K562 (cell line): ENCODE results near the gene ZDHHC18. TPM values are rescaled to one million over a fixed set of nuclear protein-coding genes. Genes with fewer than 3 reads are reported as not detected.

ENCODE experiments used
- CREB1 ChIP-seq, 2 experiments: sonication (generic) in 1 of 2; formaldehyde crosslinking in 1 of 2; IDR thresholded peaks; 2 replicates each; pipeline versions ENCODE4 v1.6.1 to v1.8.0; 2012 to 2022; ENCODE audit warnings: inconsistent platforms in 1 of 2, mild to moderate bottlenecking in 1 of 2, missing genetic modification reagents in 1 of 2, moderate library complexity in 1 of 2
- CXXC5 ChIP-seq: fragments of 250-450 bp; sonication (Bioruptor Pico); IDR thresholded peaks from 2 replicates; pipeline ENCODE4 v1.8.0; 2022; ENCODE audit warnings: inconsistent platforms, mild to moderate bottlenecking, moderate library complexity
- DDX20 ChIP-seq: fragments of 450-650 bp; IDR thresholded peaks from 2 replicates; pipeline ENCODE4 v1.6.1; 2016; ENCODE audit warnings: missing genetic modification characterization, low read depth, mild to moderate bottlenecking, missing compliant biosample characterization, moderate library complexity
- ELF1 ChIP-seq: fragments of 200-800 bp; sonication (Bioruptor generic); IDR thresholded peaks from 2 replicates; pipeline ENCODE4 v1.6.1; 2016; ENCODE audit warnings: missing genetic modification characterization, missing compliant biosample characterization
- EP400 ChIP-seq: fragments of 450-650 bp; IDR thresholded peaks from 2 replicates; pipeline ENCODE4 v1.6.1; 2017; ENCODE audit warnings: antibody characterized with exemption, mild to moderate bottlenecking, moderate library complexity
- ESRRA ChIP-seq: fragments of 450-650 bp; IDR thresholded peaks from 2 replicates; pipeline ENCODE4 v1.6.1; 2014; ENCODE audit warnings: low read depth, mild to moderate bottlenecking, moderate library complexity, borderline replicate concordance
- FOXJ2 ChIP-seq: fragments of 200-800 bp; sonication (Bioruptor generic); IDR thresholded peaks from 2 replicates; pipeline ENCODE4 v1.6.1; 2016; ENCODE audit warnings: missing genetic modification characterization, missing compliant biosample characterization
- GABPA ChIP-seq: fragments of 200-800 bp; sonication (Bioruptor generic); conservative IDR thresholded peaks from 2 replicates; pipeline ENCODE4 v1.6.1; 2016; ENCODE audit warnings: low read depth, missing genetic modification characterization, missing compliant biosample characterization
- HCFC1 ChIP-seq: IDR thresholded peaks from 2 replicates; pipeline ENCODE4 v1.6.1; 2012; ENCODE audit warnings: low read depth, low read length, improper control_type of control experiment
- HDAC2 ChIP-seq: fragments of 450-650 bp; IDR thresholded peaks from 2 replicates; pipeline ENCODE4 v1.6.1; 2016; ENCODE audit warnings: mild to moderate bottlenecking
- HMBOX1 ChIP-seq: sonication (generic); IDR thresholded peaks from 2 replicates; pipeline ENCODE4 v1.6.1; 2016
- IRF1 ChIP-seq: sonication (generic); formaldehyde crosslinking; IDR thresholded peaks from 2 replicates; pipeline ENCODE4 v1.8.0; 2022; ENCODE audit warnings: missing genetic modification reagents, mild to moderate bottlenecking, borderline replicate concordance
- MAZ ChIP-seq, 2 experiments: fragments of 450-650 bp in 1 of 2; sonication (generic) in 1 of 2; formaldehyde crosslinking; IDR thresholded peaks in 1 of 2; conservative IDR thresholded peaks in 1 of 2; 2 replicates each; pipeline versions ENCODE4 v1.4.0 to v1.5.0; 2020; ENCODE audit warnings: mild to moderate bottlenecking in 1 of 2, missing genetic modification reagents in 1 of 2
- NFE2L1 ChIP-seq: fragments of 450-650 bp; IDR thresholded peaks from 2 replicates; pipeline ENCODE4 v1.6.1; 2016; ENCODE audit warnings: missing genetic modification characterization, low read depth, mild to moderate bottlenecking, missing compliant biosample characterization, moderate library complexity, borderline replicate concordance
- PCBP1 ChIP-seq: fragments of 200-400 bp; formaldehyde crosslinking; IDR thresholded peaks from 2 replicates; pipeline ENCODE4 v1.6.1; 2018; ENCODE audit warnings: mild to moderate bottlenecking, low read depth, low read length; ENCODE audit not compliant: poor library complexity, severe bottlenecking
- PHF8 ChIP-seq: fragments of 200-600 bp; sonication (generic); IDR thresholded peaks from 2 replicates; pipeline ENCODE4 v1.6.1; 2012; ENCODE audit warnings: mixed run types, mild to moderate bottlenecking, inconsistent platforms, low read length, moderate library complexity, borderline replicate concordance
- PML ChIP-seq: IDR thresholded peaks from 2 replicates; pipeline ENCODE4 v1.6.1; 2012; ENCODE audit warnings: low read length, inconsistent platforms
- POLR3A ChIP-seq: IDR thresholded peaks from 2 replicates; pipeline ENCODE4 v1.6.1; 2011; ENCODE audit warnings: borderline replicate concordance, mild to moderate bottlenecking, moderate library complexity; ENCODE audit not compliant: insufficient read length, insufficient read depth; ENCODE audit errors: extremely low read depth
- SMAD4 ChIP-seq: fragments of 250-450 bp; sonication (Bioruptor Pico); conservative IDR thresholded peaks from 2 replicates; pipeline ENCODE4 v1.8.0; 2021; ENCODE audit warnings: inconsistent platforms, mild to moderate bottlenecking, moderate library complexity
- SMARCC2 ChIP-seq: fragments of 450-650 bp; IDR thresholded peaks from 2 replicates; pipeline ENCODE4 v1.6.1; 2017; ENCODE audit warnings: antibody characterized with exemption, moderate library complexity, mild to moderate bottlenecking, low read depth
- SP2 ChIP-seq: IDR thresholded peaks from 2 replicates; pipeline ENCODE4 v1.6.1; 2011; ENCODE audit warnings: mild to moderate bottlenecking, low read depth, low read length, moderate library complexity; ENCODE audit not compliant: poor library complexity, severe bottlenecking; ENCODE audit errors: extremely low read depth
- YY1 ChIP-seq, 3 experiments: IDR thresholded peaks; 2 replicates each; pipeline ENCODE4 v1.6.1; 2011; ENCODE audit warnings: low read length in 2 of 3, mild to moderate bottlenecking in 2 of 3, moderate library complexity in 2 of 3, borderline replicate concordance in 1 of 3, control low read depth in 1 of 3, low read depth in 1 of 3; ENCODE audit not compliant: insufficient read depth in 3 of 3, insufficient replicate concordance in 2 of 3, control insufficient read depth in 1 of 3, insufficient read length in 1 of 3; ENCODE audit errors: extremely low read depth in 1 of 3
- ZNF12 ChIP-seq: sonication (generic); formaldehyde crosslinking; IDR thresholded peaks from 2 replicates; pipeline ENCODE4 v1.4.0; 2020; ENCODE audit warnings: mild to moderate bottlenecking, missing genetic modification reagents
- ZNF143 ChIP-seq: sonication (generic); formaldehyde crosslinking; IDR thresholded peaks from 2 replicates; pipeline ENCODE4 v1.9.0; 2022; ENCODE audit warnings: mild to moderate bottlenecking, missing genetic modification reagents
- ZNF830 ChIP-seq: fragments of 250-450 bp; sonication (Bioruptor Pico); IDR thresholded peaks from 2 replicates; pipeline ENCODE4 v1.5.0; 2021; ENCODE audit warnings: mild to moderate bottlenecking
- polyA plus RNA-seq, 8 experiments: library from polyadenylated mRNA; depleted of rRNA in 4 of 8; stranded (reverse) in 5 of 8; unstranded in 3 of 8; fragments of >200 nt; fragmentation: Nextera tagmentation in 2 of 8; fragmentation: Illumina TruSeq in 1 of 8; extraction: Ambion mirVana in 2 of 8; extraction: Trizol in 1 of 8; gene quantifications; 2 replicates each; pipeline versions ENCODE4 v1.2.1 to v1.2.3, GENCODE V29; 2011 to 2014; ENCODE audit warnings: inconsistent platforms in 1 of 8, missing spikeins in 1 of 8
- total RNA-seq, 7 experiments: library from RNA; depleted of rRNA in 6 of 7; stranded (reverse); fragments of >200 nt in 6 of 7; fragmentation: Illumina TruSeq in 2 of 7; extraction: Trizol in 2 of 7; gene quantifications; 2 replicates each; pipeline versions ENCODE4 v1.2.1 to v1.2.3, GENCODE V29; 2011 to 2021; ENCODE audit warnings: low replicate concordance in 1 of 7

ZDHHC18 gene
- total and polyA plus RNA-seq, 9 of the 15 experiments (the other 6 are each of a cell fraction or from before 2014, with no cell fraction given): 0.42 to 35.6 (median 15.8) TPM

GRCh38 chr1:26889551-26890466, 63.3 kb downstream of the ZDHHC18 start, which contains the start of gene GPN2 (continued):
- TF ChIP-seq GABPA (tag) (peak; percentile 97), NFE2L1 (tag) (no peak), SMAD4 (CRISPR knock-in tag) (peak; percentile 45; the same call in 1 of the 2 replicates), MAZ (CRISPR knock-in tag; conservative IDR thresholded peaks at IDR 0.05 in 1 of 2, IDR thresholded peaks at IDR 0.05 in 1 of 2) (peak; percentile 44 to 59; a peak in 2 of 4 replicates), POLR3A (no peak), CREB1 (IDR thresholded peaks at IDR 0.05) (peak; percentile 81), CREB1 (CRISPR knock-in tag; IDR thresholded peaks at IDR 0.05) (peak; percentile 85), HDAC2 (peak; percentile 72), DDX20 (no peak), SP2 (peak; percentile 44), SMARCC2 (peak; percentile 39; the same call in 1 of the 2 replicates), ZNF143 (CRISPR knock-in tag) (0 out of 2 replicates have a peak, but pooled peaks have one; percentile 51), ZNF12 (peak; percentile 71; the same call in 1 of the 2 replicates), PCBP1 (peak; percentile 90), ZNF830 (CRISPR knock-in tag) (peak; percentile 95; the same call in 1 of the 2 replicates), EP400 (peak; percentile 91), ELF1 (tag) (peak; percentile 63; the same call in 1 of the 2 replicates), ESRRA (no peak; the same call in 1 of the 2 replicates), CXXC5 (CRISPR knock-in tag) (peak; percentile 99), PHF8 (peak; percentile 93), YY1 (IDR thresholded peaks at IDR 0.05; ENCODE audit: borderline replicate concordance in 1 of 3, control insufficient read depth in 1 of 3, extremely low read depth in 1 of 3, insufficient read depth in 3 of 3, insufficient read length in 1 of 3, insufficient replicate concordance in 2 of 3, low read depth in 1 of 3, low read length in 2 of 3) (peak in 1 of 3 experiments; percentile 26), FOXJ2 (peak; percentile 66; the same call in 1 of the 2 replicates), HMBOX1 (peak; percentile 98), IRF1 (no peak), HCFC1 (peak; percentile 64), PML (peak; percentile 86)
